HCT116 (cell line): ENCODE data around the gene UBALD2. TPM values are rescaled to one million over a fixed set of nuclear protein-coding genes. Genes with fewer than 3 reads are reported as not detected.

Source experiments
- ATAC-seq: fragments of 200-7000 bp; cut with Tn5 transposase; 2 replicates; pipeline ENCODE4 v1.9.1; 2020; ENCODE audit warnings: mild to moderate bottlenecking, moderate library complexity
- BruUV-seq: library from RNA; stranded (reverse); fragments of 400-500 nt; replicated peaks from 2 replicates; lab custom pipeline; 2021; lab: Mats Ljungman, UMichigan
- CTCF ChIA-PET: fragments of 300-600 bp; sonication (Branson Sonifier 250); formaldehyde crosslinking; loops from one replicate; lab custom pipeline; 2021; ENCODE audit warnings: antibody characterized with exemption; lab: Charles Lee
- POLR2A ChIA-PET: fragments of 300-600, 350-600 bp; sonication (Branson Sonifier 250); formaldehyde crosslinking; loops from one replicate; lab custom pipeline; 2021; ENCODE audit warnings: antibody characterized with exemption; lab: Charles Lee
- RAD21 ChIA-PET, 2 experiments: fragments of 300-600 bp; sonication (Branson Sonifier 250); formaldehyde crosslinking; loops; one replicate each; lab custom pipeline; 2023; ENCODE audit warnings: low total read pairs in 2 of 2; ENCODE audit not compliant: uncharacterized antibody in 2 of 2, unreplicated experiment in 2 of 2, low non-redundant PET in 1 of 2; lab: Charles Lee
- DNase-seq: peaks from one replicate; pipeline ENCODE4 v3.0.0-alpha.2; 2010; ENCODE audit warnings: low read depth, low spot score
- H2AFZ ChIP-seq: fragments of 200-600 bp; shearing (Covaris generic), sonication (generic); 2 replicates; pipeline ENCODE4 v1.6.1; 2017; ENCODE audit warnings: low read depth, mixed run types, mixed read lengths, antibody characterized with exemption, low read length; ENCODE audit not compliant: poor library complexity, severe bottlenecking
- H3K27ac ChIP-seq: 2 replicates; pipeline ENCODE4 v1.5.1; 2012; ENCODE audit warnings: low read depth, low read length
- H3K27me3 ChIP-seq: fragments of 200-600 bp; sonication (generic); 2 replicates; pipeline ENCODE4 v1.6.1; 2016; ENCODE audit warnings: mixed run types, low read length, mixed read lengths; ENCODE audit not compliant: insufficient read depth
- H3K36me3 ChIP-seq, 2 experiments: fragments of 200-500 bp in 1 of 2; fragments of 200-600 bp in 1 of 2; sonication (Bioruptor generic) in 1 of 2; sonication (generic) in 1 of 2; 2 replicates each; pipeline versions ENCODE4 v1.5.1 to v1.6.1; 2014 to 2016; ENCODE audit warnings: low read length in 2 of 2, inconsistent platforms in 1 of 2, mixed read lengths in 1 of 2, mixed run types in 1 of 2; ENCODE audit not compliant: insufficient read depth in 2 of 2, control insufficient read depth in 1 of 2
- H3K4me1 ChIP-seq, 2 experiments: fragments of 200-600 bp in 1 of 2; sonication (generic) in 1 of 2; 2 replicates each; pipeline versions ENCODE4 v1.5.1 to v1.6.1; 2012 to 2017; ENCODE audit warnings: low read length in 2 of 2, inconsistent platforms in 1 of 2, mild to moderate bottlenecking in 1 of 2, mixed read lengths in 1 of 2, mixed run types in 1 of 2, moderate library complexity in 1 of 2; ENCODE audit not compliant: insufficient read depth in 2 of 2, control insufficient read depth in 1 of 2
- H3K4me2 ChIP-seq: fragments of 200-600 bp; sonication (generic); 2 replicates; pipeline ENCODE4 v1.6.1; 2017; ENCODE audit warnings: mixed run types, low read length, mixed read lengths
- H3K4me3 ChIP-seq, 2 experiments: fragments of 200-600 bp in 1 of 2; sonication (generic) in 1 of 2; replicated peaks in 1 of 2; 2 replicates each; pipeline ENCODE4 v1.5.1; 2011 to 2016; ENCODE audit warnings: low read length in 2 of 2, control low read depth in 1 of 2, low read depth in 1 of 2, mild to moderate bottlenecking in 1 of 2, mixed read lengths in 1 of 2, mixed run types in 1 of 2
- H3K79me2 ChIP-seq: fragments of 200-600 bp; sonication (generic); 2 replicates; pipeline ENCODE4 v1.6.1; 2017; ENCODE audit warnings: mild to moderate bottlenecking, mixed run types, low read length, moderate library complexity, mixed read lengths; ENCODE audit not compliant: insufficient read depth
- H3K9ac ChIP-seq: fragments of 200-600 bp; sonication (generic); 2 replicates; pipeline ENCODE4 v1.6.1; 2016; ENCODE audit warnings: low read length, mixed read lengths
- H3K9me2 ChIP-seq: fragments of 200-600 bp; sonication (generic), shearing (Covaris generic); 2 replicates; pipeline ENCODE4 v1.6.1; 2017; ENCODE audit warnings: mixed run types, mild to moderate bottlenecking, moderate library complexity; ENCODE audit not compliant: insufficient read depth
- H3K9me3 ChIP-seq, 2 experiments: fragments of 200-500 bp in 1 of 2; fragments of 200-600 bp in 1 of 2; sonication (Bioruptor generic) in 1 of 2; sonication (generic) in 1 of 2; 2 replicates each; pipeline ENCODE4 v1.6.1; 2014 to 2017; ENCODE audit warnings: low read length in 2 of 2, mixed read lengths in 2 of 2, inconsistent platforms in 1 of 2, low read depth in 1 of 2, mild to moderate bottlenecking in 1 of 2, mixed run types in 1 of 2, moderate library complexity in 1 of 2; ENCODE audit not compliant: control insufficient read depth in 1 of 2, insufficient read depth in 1 of 2
- H4K20me1 ChIP-seq: fragments of 200-600 bp; sonication (generic), shearing (Covaris generic); 2 replicates; pipeline ENCODE4 v1.6.1; 2017; ENCODE audit warnings: mixed run types, mild to moderate bottlenecking, moderate library complexity; ENCODE audit not compliant: insufficient read depth
- CEBPB ChIP-seq: IDR thresholded peaks from 2 replicates; pipeline ENCODE4 v1.6.1; 2012; ENCODE audit warnings: low read depth
- CTCF ChIP-seq, 3 experiments: fragments of 200-600 bp in 1 of 3; sonication (generic) in 1 of 3; IDR thresholded peaks in 2 of 3; conservative IDR thresholded peaks in 1 of 3; 2 replicates each; pipeline ENCODE4 v1.5.1; 2012 to 2017; ENCODE audit warnings: low read depth in 2 of 3, low read length in 2 of 3, antibody characterized with exemption in 1 of 3, borderline replicate concordance in 1 of 3, control low read depth in 1 of 3, mild to moderate bottlenecking in 1 of 3, mixed read lengths in 1 of 3, mixed run types in 1 of 3, moderate library complexity in 1 of 3; ENCODE audit not compliant: insufficient read depth in 1 of 3
- EGR1 ChIP-seq: IDR thresholded peaks from 2 replicates; pipeline ENCODE4 v1.6.1; 2012; ENCODE audit warnings: low read depth
- ELF1 ChIP-seq: IDR thresholded peaks from 2 replicates; pipeline ENCODE4 v1.6.1; 2012; ENCODE audit warnings: low read depth, borderline replicate concordance
- EZH2 ChIP-seq: fragments of 200-600 bp; sonication (generic); IDR thresholded peaks from 2 replicates; pipeline ENCODE4 v1.6.1; 2017; ENCODE audit warnings: antibody characterized with exemption, mixed run types
- EZH2phosphoT487 ChIP-seq: fragments of 200-600 bp; IDR thresholded peaks from 2 replicates; pipeline ENCODE4 v1.6.1; 2018; ENCODE audit warnings: antibody characterized with exemption, borderline replicate concordance
- FOSL1 ChIP-seq: IDR thresholded peaks from 2 replicates; pipeline ENCODE4 v1.6.1; 2012; ENCODE audit warnings: low read depth
- JUND ChIP-seq: IDR thresholded peaks from 2 replicates; pipeline ENCODE4 v1.6.1; 2012
- MAX ChIP-seq: IDR thresholded peaks from 2 replicates; pipeline ENCODE4 v1.6.1; 2012
- POLR2A ChIP-seq: IDR thresholded peaks from 2 replicates; pipeline ENCODE4 v1.7.0; 2011; ENCODE audit warnings: borderline replicate concordance; ENCODE audit not compliant: insufficient read depth, insufficient read length; ENCODE audit errors: extremely low read depth
- RAD21 ChIP-seq: IDR thresholded peaks from 2 replicates; pipeline ENCODE4 v1.6.1; 2012; ENCODE audit warnings: low read depth, mild to moderate bottlenecking
- SIN3A ChIP-seq: IDR thresholded peaks from 2 replicates; pipeline ENCODE4 v1.6.1; 2012; ENCODE audit warnings: low read depth
- SP1 ChIP-seq: IDR thresholded peaks from 2 replicates; pipeline ENCODE4 v1.6.1; 2012; ENCODE audit warnings: low read depth
- SRF ChIP-seq: IDR thresholded peaks from 2 replicates; pipeline ENCODE4 v1.6.1; 2012; ENCODE audit warnings: low read depth
- TCF7L2 ChIP-seq: IDR thresholded peaks from 2 replicates; pipeline ENCODE4 v1.7.0; 2011; ENCODE audit warnings: borderline replicate concordance, inconsistent platforms; ENCODE audit not compliant: insufficient read depth, insufficient read length; ENCODE audit errors: extremely low read depth
- YY1 ChIP-seq: IDR thresholded peaks from 2 replicates; pipeline ENCODE4 v1.6.1; 2011; ENCODE audit warnings: low read length, low read depth, moderate library complexity, mild to moderate bottlenecking; ENCODE audit not compliant: insufficient replicate concordance; ENCODE audit errors: extremely low read depth
- ZNF274 ChIP-seq: fragments of 200-500 bp; sonication (Bioruptor generic); IDR thresholded peaks from 2 replicates; pipeline ENCODE4 v1.6.1; 2014; ENCODE audit warnings: mild to moderate bottlenecking, low read depth, low read length, inconsistent platforms
- intact Hi-C: fragments of 100-400 bp; cut with micrococcal nuclease; formaldehyde crosslinking; loops from 2 replicates; pipeline ENCODE4 v1.10.0; 2022
- total RNA-seq: library from RNA; stranded (reverse); gene quantifications from one replicate; pipeline ENCODE4 v1.2.1, GENCODE V29; 2021; ENCODE audit not compliant: unreplicated experiment
- TF ChIP-seq, protein P1 (sequence below): IDR thresholded peaks from 2 replicates; pipeline ENCODE4 v1.6.1; 2012; ENCODE audit warnings: low read depth
- TF ChIP-seq, protein P2 (sequence below): IDR thresholded peaks from 2 replicates; pipeline ENCODE4 v1.6.1; 2012

UBALD2 gene
- total RNA-seq, 1 experiment from 2014 or later, result 94.3 TPM

DNA sequence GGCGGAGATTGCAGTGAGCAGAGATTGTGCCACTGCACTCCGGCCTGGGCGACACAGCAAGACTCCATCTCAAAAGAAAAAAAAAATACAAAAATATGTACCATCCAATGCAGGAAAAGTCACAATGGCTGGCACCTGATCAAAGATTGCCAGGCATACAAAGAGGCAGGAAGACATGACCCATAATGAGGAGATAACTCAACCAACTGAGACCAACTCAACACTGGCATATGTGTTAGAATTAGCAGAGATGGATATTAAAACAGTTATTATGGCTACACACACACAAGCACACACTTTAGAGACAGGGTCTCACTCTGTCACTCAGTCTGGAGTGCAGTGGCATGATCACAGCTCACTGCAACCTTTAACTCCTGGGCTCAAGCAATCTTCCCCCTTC lies 32.3 kb downstream of the UBALD2 start:
- intact Hi-C loops, result no loop called here
- no peaks in the 10 kb centered on the region for H3K9me2 ChIP-seq
- no peaks in the 10 kb centered on the region for H3K9me3 ChIP-seq
- POLR2A ChIA-PET, result no interaction called here
- no peak for DNase-seq
- H3K27me3 ChIP-seq, result no peaks in the 10 kb centered on the region
- no TSS peak for BruUV-seq
- no peaks in the 10 kb centered on the region for H4K20me1 ChIP-seq
- H3K27ac ChIP-seq, result no peak overlapping the region
- RAD21 ChIA-PET, result interaction anchor here in 1 of 2 experiments (0.6 kb wide), 1 partner anchor 176 kb away, joined by 3 read pairs; no protein-coding TSS in a partner anchor
- no peak overlapping the region for H3K4me3 ChIP-seq
- CTCF ChIA-PET, result interaction anchor here (1.5 kb wide), 1 partner anchor 176 kb away, joined by 3 read pairs; no protein-coding TSS in a partner anchor
- no peaks in the 10 kb centered on the region for H3K79me2 ChIP-seq
- TF ChIP-seq EZH2phosphoT487 (no peak), JUND (no peak), FOSL1 (no peak), SP1 (no peak), CEBPB (no peak), TCF7L2 (no peak), ELF1 (no peak), EZH2 (no peak), SRF (no peak), EGR1 (no peak), SIN3A (no peak), MAX (no peak), CTCF (IDR thresholded peaks at IDR 0.05 in 2 of 3, conservative IDR thresholded peaks at IDR 0.05 in 1 of 3; ENCODE audit: borderline replicate concordance in 1 of 3, insufficient read depth in 1 of 3, low read depth in 2 of 3, low read length in 2 of 3) (no peak), ZNF274 (no peak), RAD21 (no peak), YY1 (no peak), POLR2A (no peak)
- TF ChIP-seq, protein P1, sequence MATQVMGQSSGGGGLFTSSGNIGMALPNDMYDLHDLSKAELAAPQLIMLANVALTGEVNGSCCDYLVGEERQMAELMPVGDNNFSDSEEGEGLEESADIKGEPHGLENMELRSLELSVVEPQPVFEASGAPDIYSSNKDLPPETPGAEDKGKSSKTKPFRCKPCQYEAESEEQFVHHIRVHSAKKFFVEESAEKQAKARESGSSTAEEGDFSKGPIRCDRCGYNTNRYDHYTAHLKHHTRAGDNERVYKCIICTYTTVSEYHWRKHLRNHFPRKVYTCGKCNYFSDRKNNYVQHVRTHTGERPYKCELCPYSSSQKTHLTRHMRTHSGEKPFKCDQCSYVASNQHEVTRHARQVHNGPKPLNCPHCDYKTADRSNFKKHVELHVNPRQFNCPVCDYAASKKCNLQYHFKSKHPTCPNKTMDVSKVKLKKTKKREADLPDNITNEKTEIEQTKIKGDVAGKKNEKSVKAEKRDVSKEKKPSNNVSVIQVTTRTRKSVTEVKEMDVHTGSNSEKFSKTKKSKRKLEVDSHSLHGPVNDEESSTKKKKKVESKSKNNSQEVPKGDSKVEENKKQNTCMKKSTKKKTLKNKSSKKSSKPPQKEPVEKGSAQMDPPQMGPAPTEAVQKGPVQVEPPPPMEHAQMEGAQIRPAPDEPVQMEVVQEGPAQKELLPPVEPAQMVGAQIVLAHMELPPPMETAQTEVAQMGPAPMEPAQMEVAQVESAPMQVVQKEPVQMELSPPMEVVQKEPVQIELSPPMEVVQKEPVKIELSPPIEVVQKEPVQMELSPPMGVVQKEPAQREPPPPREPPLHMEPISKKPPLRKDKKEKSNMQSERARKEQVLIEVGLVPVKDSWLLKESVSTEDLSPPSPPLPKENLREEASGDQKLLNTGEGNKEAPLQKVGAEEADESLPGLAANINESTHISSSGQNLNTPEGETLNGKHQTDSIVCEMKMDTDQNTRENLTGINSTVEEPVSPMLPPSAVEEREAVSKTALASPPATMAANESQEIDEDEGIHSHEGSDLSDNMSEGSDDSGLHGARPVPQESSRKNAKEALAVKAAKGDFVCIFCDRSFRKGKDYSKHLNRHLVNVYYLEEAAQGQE, result no peak
- TF ChIP-seq, protein P2, sequence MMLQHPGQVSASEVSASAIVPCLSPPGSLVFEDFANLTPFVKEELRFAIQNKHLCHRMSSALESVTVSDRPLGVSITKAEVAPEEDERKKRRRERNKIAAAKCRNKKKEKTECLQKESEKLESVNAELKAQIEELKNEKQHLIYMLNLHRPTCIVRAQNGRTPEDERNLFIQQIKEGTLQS, result no peak
- TF ChIP-seq, all 23 proteins: peak for 0
- no peaks in the 10 kb centered on the region; a peak in 1 of 4 replicates for H3K36me3 ChIP-seq
- no peak overlapping the region for H3K9ac ChIP-seq
- no peak overlapping the region for H2AFZ ChIP-seq
- H3K4me2 ChIP-seq, result no peak overlapping the region
- ATAC-seq, result no peak
- no peaks in the 10 kb centered on the region for H3K4me1 ChIP-seq
